Measurements from ENCODE around the gene LYRM4. TPM values are rescaled to one million over a fixed set of nuclear protein-coding genes. Genes with fewer than 3 reads are reported as not detected.

Gene LYRM4
- total RNA-seq, 1 experiment from 2014 or later = 36.1 TPM

DNA sequence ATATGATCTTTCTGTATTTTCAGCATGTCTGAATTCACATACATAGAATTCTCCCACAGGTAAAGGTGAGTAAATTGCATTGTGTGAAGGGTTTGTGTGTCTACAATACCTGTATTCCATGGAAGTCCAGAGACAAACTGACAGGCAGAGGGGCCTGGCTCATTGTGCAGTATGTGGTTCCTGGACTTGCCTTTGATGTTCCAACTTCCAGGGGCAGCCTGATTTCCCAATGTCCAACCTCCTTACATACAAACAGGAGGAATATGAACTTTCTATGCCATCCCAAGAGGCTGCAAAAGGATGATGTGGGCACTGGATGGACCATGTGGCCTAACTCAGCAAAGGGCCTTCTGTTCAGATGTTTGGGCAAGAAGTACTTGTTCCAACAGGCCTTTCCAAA lies 58.5 kb downstream of the LYRM4 start:
- intact Hi-C loops (cut with micrococcal nuclease) = no loop called here
- Mint-ChIP-seq H3K4me1 (ENCODE audit: insufficient read depth, unreplicated experiment) (no peaks in the 10 kb centered on the region), H3K27ac (ENCODE audit: low read depth, unreplicated experiment) (no peak overlapping the region), H3K27me3 (ENCODE audit: insufficient read depth, unreplicated experiment) (no peaks in the 10 kb centered on the region), H3K9me3 (ENCODE audit: unreplicated experiment) (no peaks in the 10 kb centered on the region), H3K36me3 (ENCODE audit: insufficient read depth, unreplicated experiment) (no peaks in the 10 kb centered on the region), H3K4me3 (ENCODE audit: unreplicated experiment) (no peak overlapping the region)
- TF ChIP-seq, protein P1, sequence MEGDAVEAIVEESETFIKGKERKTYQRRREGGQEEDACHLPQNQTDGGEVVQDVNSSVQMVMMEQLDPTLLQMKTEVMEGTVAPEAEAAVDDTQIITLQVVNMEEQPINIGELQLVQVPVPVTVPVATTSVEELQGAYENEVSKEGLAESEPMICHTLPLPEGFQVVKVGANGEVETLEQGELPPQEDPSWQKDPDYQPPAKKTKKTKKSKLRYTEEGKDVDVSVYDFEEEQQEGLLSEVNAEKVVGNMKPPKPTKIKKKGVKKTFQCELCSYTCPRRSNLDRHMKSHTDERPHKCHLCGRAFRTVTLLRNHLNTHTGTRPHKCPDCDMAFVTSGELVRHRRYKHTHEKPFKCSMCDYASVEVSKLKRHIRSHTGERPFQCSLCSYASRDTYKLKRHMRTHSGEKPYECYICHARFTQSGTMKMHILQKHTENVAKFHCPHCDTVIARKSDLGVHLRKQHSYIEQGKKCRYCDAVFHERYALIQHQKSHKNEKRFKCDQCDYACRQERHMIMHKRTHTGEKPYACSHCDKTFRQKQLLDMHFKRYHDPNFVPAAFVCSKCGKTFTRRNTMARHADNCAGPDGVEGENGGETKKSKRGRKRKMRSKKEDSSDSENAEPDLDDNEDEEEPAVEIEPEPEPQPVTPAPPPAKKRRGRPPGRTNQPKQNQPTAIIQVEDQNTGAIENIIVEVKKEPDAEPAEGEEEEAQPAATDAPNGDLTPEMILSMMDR (IDR thresholded peaks at IDR 0.05; ENCODE audit: unreplicated experiment) = no peak
- POLR2A ChIA-PET = no interaction called here
- CTCF ChIA-PET = interaction anchor here (1.5 to 1.6 kb wide), 2 partner anchors 11 to 58 kb away, joined by 3 read pairs; no protein-coding TSS in a partner anchor
- BruUV-seq (replicated peaks) = no TSS peak
- no peak for DNase-seq (ENCODE audit: unreplicated experiment)

DNA sequence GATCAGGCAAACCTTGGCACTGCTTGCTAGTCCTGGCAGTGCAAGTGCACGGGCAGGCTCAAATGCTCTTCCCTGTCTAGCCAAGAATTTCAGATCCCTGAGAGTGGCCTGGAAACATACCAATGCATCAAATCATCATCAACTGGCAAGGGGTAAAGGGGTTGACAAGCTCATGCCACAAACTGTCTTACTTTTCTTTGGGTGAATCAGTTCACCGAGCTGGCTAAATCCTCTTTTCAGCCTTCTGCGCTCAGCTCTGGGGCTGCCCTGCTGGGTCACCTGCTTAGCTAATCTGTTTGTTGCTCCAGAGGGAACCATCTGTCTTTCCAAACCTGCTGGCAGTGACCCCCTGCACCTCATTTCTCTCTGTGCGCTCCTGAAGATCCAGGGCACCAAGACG lies 59.5 kb downstream of the LYRM4 start:
- Mint-ChIP-seq H3K27me3 (ENCODE audit: insufficient read depth, unreplicated experiment) (no peaks in the 10 kb centered on the region), H3K4me3 (ENCODE audit: unreplicated experiment) (no peak overlapping the region), H3K9me3 (ENCODE audit: unreplicated experiment) (no peaks in the 10 kb centered on the region), H3K36me3 (ENCODE audit: insufficient read depth, unreplicated experiment) (no peaks in the 10 kb centered on the region), H3K27ac (ENCODE audit: low read depth, unreplicated experiment) (no peak overlapping the region), H3K4me1 (ENCODE audit: insufficient read depth, unreplicated experiment) (no peaks in the 10 kb centered on the region)
- ChIA-PET CTCF (no interaction called here), POLR2A (no interaction called here)
- TF ChIP-seq, protein P1 (IDR thresholded peaks at IDR 0.05; ENCODE audit: unreplicated experiment) = no peak
- no peak for DNase-seq (ENCODE audit: unreplicated experiment)
- intact Hi-C loops (cut with micrococcal nuclease) = no loop called here
- BruUV-seq (replicated peaks) = no TSS peak

DNA sequence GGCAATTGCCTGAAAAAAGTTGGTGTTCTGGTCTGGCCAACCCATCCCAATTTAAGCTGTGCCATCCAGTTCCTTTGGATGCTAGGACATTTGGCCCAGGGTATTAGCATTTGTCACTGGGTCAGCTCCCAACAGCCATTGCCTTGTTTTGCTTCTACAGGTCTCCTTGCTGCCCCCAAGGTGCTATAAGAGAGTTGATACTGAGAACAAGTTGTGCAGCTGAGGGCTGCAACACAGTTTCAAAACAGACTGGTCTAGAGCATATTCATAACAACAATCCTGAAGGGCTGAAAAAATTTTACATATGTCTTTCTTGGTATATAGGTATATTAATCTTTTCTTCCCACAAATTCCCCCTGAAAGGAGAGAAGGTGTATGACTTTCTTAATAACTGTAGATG lies 61.0 kb downstream of the LYRM4 start:
- H3K27ac Mint-ChIP-seq (ENCODE audit: low read depth, unreplicated experiment) = no peak overlapping the region
- H3K36me3 Mint-ChIP-seq (ENCODE audit: insufficient read depth, unreplicated experiment) = no peaks in the 10 kb centered on the region
- ChIA-PET POLR2A (interaction anchor here (1.6 kb wide), 1 partner anchor 9 kb away, joined by 10 read pairs; no protein-coding TSS in a partner anchor), CTCF (interaction anchor here (0.6 kb wide), 1 partner anchor 15 kb away, joined by 3 read pairs; no protein-coding TSS in a partner anchor)
- no peak overlapping the region for H3K4me3 Mint-ChIP-seq (ENCODE audit: unreplicated experiment)
- intact Hi-C loops (cut with micrococcal nuclease) = no loop called here
- no peak for DNase-seq (ENCODE audit: unreplicated experiment)
- no peaks in the 10 kb centered on the region for H3K27me3 Mint-ChIP-seq (ENCODE audit: insufficient read depth, unreplicated experiment)
- TF ChIP-seq, protein P1 (IDR thresholded peaks at IDR 0.05; ENCODE audit: unreplicated experiment) = no peak
- no peaks in the 10 kb centered on the region for H3K4me1 Mint-ChIP-seq (ENCODE audit: insufficient read depth, unreplicated experiment)
- no peaks in the 10 kb centered on the region for H3K9me3 Mint-ChIP-seq (ENCODE audit: unreplicated experiment)
- BruUV-seq (replicated peaks) = no TSS peak

DNA sequence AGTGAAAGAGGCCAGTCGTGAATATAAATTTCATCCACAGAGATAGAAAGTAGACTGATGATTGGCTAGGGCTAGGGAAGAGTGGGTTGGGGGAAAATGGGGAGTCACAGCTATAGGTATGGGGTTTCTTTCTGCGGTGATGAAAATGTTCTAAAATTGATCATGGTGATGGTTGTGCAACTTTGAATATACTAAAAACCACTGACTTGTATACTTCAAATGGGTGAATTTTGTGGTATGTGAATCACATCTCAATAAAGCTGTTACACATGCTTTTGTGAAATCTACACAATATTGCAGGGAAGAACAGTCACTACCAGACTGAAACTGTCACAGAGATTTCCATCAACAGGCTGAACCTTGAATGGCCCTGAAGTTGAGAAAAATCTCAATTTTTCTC lies 61.5 kb downstream of the LYRM4 start:
- CTCF ChIA-PET = interaction anchor here (0.6 kb wide), 1 partner anchor 15 kb away, joined by 3 read pairs; no protein-coding TSS in a partner anchor
- no TSS peak for BruUV-seq (replicated peaks)
- POLR2A ChIA-PET = interaction anchor here (1.6 kb wide), 1 partner anchor 9 kb away, joined by 10 read pairs; no protein-coding TSS in a partner anchor
- no peaks in the 10 kb centered on the region for H3K36me3 Mint-ChIP-seq (ENCODE audit: insufficient read depth, unreplicated experiment)
- H3K27me3 Mint-ChIP-seq (ENCODE audit: insufficient read depth, unreplicated experiment) = no peaks in the 10 kb centered on the region
- no peaks in the 10 kb centered on the region for H3K4me1 Mint-ChIP-seq (ENCODE audit: insufficient read depth, unreplicated experiment)
- H3K9me3 Mint-ChIP-seq (ENCODE audit: unreplicated experiment) = no peaks in the 10 kb centered on the region
- DNase-seq (ENCODE audit: unreplicated experiment) = no peak
- no peak overlapping the region for H3K4me3 Mint-ChIP-seq (ENCODE audit: unreplicated experiment)
- TF ChIP-seq, protein P1 (IDR thresholded peaks at IDR 0.05; ENCODE audit: unreplicated experiment) = no peak
- intact Hi-C loops (cut with micrococcal nuclease) = no loop called here
- H3K27ac Mint-ChIP-seq (ENCODE audit: low read depth, unreplicated experiment) = no peak overlapping the region
